GM12878 (cell line): ENCODE measurements around the gene LCAT. TPM values are rescaled to one million over a fixed set of nuclear protein-coding genes. Genes with fewer than 3 reads are reported as not detected.

Experiments
- BCL11A ChIP-seq: IDR thresholded peaks from 2 replicates; pipeline ENCODE4 v1.6.1; 2011; ENCODE audit warnings: low read depth, low read length
- BMI1 ChIP-seq: fragments of 450-650 bp; IDR thresholded peaks from 2 replicates; pipeline ENCODE4 v1.6.1; 2016; ENCODE audit warnings: mild to moderate bottlenecking, moderate library complexity, borderline replicate concordance
- CBFB ChIP-seq: IDR thresholded peaks from 2 replicates; pipeline ENCODE4 v1.6.1; 2016; ENCODE audit warnings: antibody characterized with exemption, low read depth
- CBX3 ChIP-seq: fragments of 200-600 bp; sonication (generic); IDR thresholded peaks from 2 replicates; pipeline ENCODE4 v1.6.1; 2016; ENCODE audit warnings: low read depth, borderline replicate concordance
- CREM ChIP-seq: IDR thresholded peaks from 2 replicates; pipeline ENCODE4 v1.6.1; 2014; ENCODE audit warnings: antibody characterized with exemption, low read depth
- EGR1 ChIP-seq, 2 experiments: IDR thresholded peaks; 1 replicate in 1 of 2; 2 replicates in 1 of 2; pipeline ENCODE4 v1.6.1; 2011 to 2012; ENCODE audit warnings: low read depth in 2 of 2, low read length in 2 of 2, borderline replicate concordance in 1 of 2, mild to moderate bottlenecking in 1 of 2, moderate library complexity in 1 of 2
- FOXK2 ChIP-seq: fragments of 450-650 bp; IDR thresholded peaks from 2 replicates; pipeline ENCODE4 v1.6.1; 2017; ENCODE audit warnings: mild to moderate bottlenecking, moderate library complexity
- HDAC2 ChIP-seq: fragments of 200-600 bp; sonication (generic); IDR thresholded peaks from 2 replicates; pipeline ENCODE4 v1.6.1; 2017
- HSF1 ChIP-seq: fragments of 150-350 bp; IDR thresholded peaks from 2 replicates; pipeline ENCODE4 v1.6.1; 2014; ENCODE audit warnings: mild to moderate bottlenecking, low read depth, low read length
- IKZF1 ChIP-seq: fragments of 450-650 bp; conservative IDR thresholded peaks from 2 replicates; pipeline ENCODE4 v1.6.1; 2017; ENCODE audit warnings: antibody characterized with exemption, mild to moderate bottlenecking
- MEF2B ChIP-seq: fragments of 450-650 bp; IDR thresholded peaks from 2 replicates; pipeline ENCODE4 v1.6.1; 2018; ENCODE audit warnings: mild to moderate bottlenecking, moderate library complexity; ENCODE audit not compliant: partially characterized antibody, poor library complexity, severe bottlenecking
- POLR2AphosphoS2 ChIP-seq: IDR thresholded peaks from 2 replicates; pipeline ENCODE4 v1.6.1; 2011; ENCODE audit warnings: low read depth, mild to moderate bottlenecking, low read length, improper control_type of control experiment, moderate library complexity
- RAD51 ChIP-seq: fragments of 450-650 bp; IDR thresholded peaks from 2 replicates; pipeline ENCODE4 v1.6.1; 2016; ENCODE audit warnings: moderate library complexity, mild to moderate bottlenecking, inconsistent platforms
- RFX5 ChIP-seq: IDR thresholded peaks from 2 replicates; pipeline ENCODE4 v1.6.1; 2011; ENCODE audit warnings: low read depth, low read length, improper control_type of control experiment
- SP1 ChIP-seq: IDR thresholded peaks from one replicate; pipeline ENCODE4 v1.6.1; 2011; ENCODE audit warnings: low read depth, low read length
- SPI1 ChIP-seq: IDR thresholded peaks from 2 replicates; pipeline ENCODE4 v1.6.1; 2011; ENCODE audit warnings: low read depth, mild to moderate bottlenecking, low read length, moderate library complexity, borderline replicate concordance; ENCODE audit not compliant: insufficient read depth
- STAT1 ChIP-seq: fragments of 450-650 bp; conservative IDR thresholded peaks from 2 replicates; pipeline ENCODE4 v1.6.1; 2014; ENCODE audit warnings: antibody characterized with exemption, mild to moderate bottlenecking
- TCF7 ChIP-seq: IDR thresholded peaks from 2 replicates; pipeline ENCODE4 v1.6.1; 2014; ENCODE audit warnings: antibody characterized with exemption, borderline replicate concordance
- WRNIP1 ChIP-seq: IDR thresholded peaks from 2 replicates; pipeline ENCODE4 v1.6.1; 2011; ENCODE audit warnings: low read depth, low read length, improper control_type of control experiment, borderline replicate concordance
- ZBTB4 ChIP-seq: fragments of 450-650 bp; formaldehyde crosslinking; IDR thresholded peaks from 2 replicates; pipeline ENCODE4 v1.4.0; 2022; ENCODE audit warnings: mild to moderate bottlenecking, moderate library complexity
- ZNF384 ChIP-seq: IDR thresholded peaks from 2 replicates; pipeline ENCODE4 v1.6.1; 2012; ENCODE audit warnings: low read depth, mild to moderate bottlenecking, low read length, improper control_type of control experiment, borderline replicate concordance
- ZNF622 ChIP-seq: fragments of 450-650 bp; IDR thresholded peaks from 2 replicates; pipeline ENCODE4 v1.6.1; 2017; ENCODE audit warnings: mild to moderate bottlenecking, inconsistent platforms
- ZZZ3 ChIP-seq: IDR thresholded peaks from 2 replicates; pipeline ENCODE4 v1.6.1; 2011; ENCODE audit warnings: low read depth; ENCODE audit not compliant: control insufficient read depth, insufficient read length
- polyA plus RNA-seq, 11 experiments: library from polyadenylated mRNA; depleted of rRNA in 4 of 11; unstranded in 6 of 11; stranded (reverse) in 5 of 11; fragments of >200 nt; fragmentation: Nextera tagmentation in 4 of 11; fragmentation: Illumina TruSeq in 1 of 11; extraction: Ambion mirVana in 4 of 11; extraction: Trizol in 1 of 11; gene quantifications; 1 replicate in 1 of 11; 2 replicates in 10 of 11; pipeline versions ENCODE4 v1.2.1 to v1.2.3, GENCODE V29; 2011 to 2016; ENCODE audit warnings: inconsistent platforms in 2 of 11, missing spikeins in 2 of 11, low read depth in 1 of 11
- total RNA-seq, 4 experiments: library from RNA; depleted of rRNA in 3 of 4; stranded (reverse); fragments of >200 nt in 3 of 4; fragmentation: Illumina TruSeq in 1 of 4; extraction: Trizol in 1 of 4; gene quantifications; 2 replicates each; pipeline versions ENCODE4 v1.2.1 to v1.2.3, GENCODE V29; 2013 to 2021
- TF ChIP-seq, protein P1 (sequence below): IDR thresholded peaks from 2 replicates; pipeline ENCODE4 v1.6.1; 2011; ENCODE audit warnings: mild to moderate bottlenecking, low read depth, low read length, moderate library complexity; ENCODE audit not compliant: insufficient replicate concordance

Gene LCAT
- total and polyA plus RNA-seq, 10 of the 15 experiments (the other 5 are each of a cell fraction or from before 2014, with no cell fraction given) = 0.61 to 11.7 (median 3.3) TPM

DNA sequence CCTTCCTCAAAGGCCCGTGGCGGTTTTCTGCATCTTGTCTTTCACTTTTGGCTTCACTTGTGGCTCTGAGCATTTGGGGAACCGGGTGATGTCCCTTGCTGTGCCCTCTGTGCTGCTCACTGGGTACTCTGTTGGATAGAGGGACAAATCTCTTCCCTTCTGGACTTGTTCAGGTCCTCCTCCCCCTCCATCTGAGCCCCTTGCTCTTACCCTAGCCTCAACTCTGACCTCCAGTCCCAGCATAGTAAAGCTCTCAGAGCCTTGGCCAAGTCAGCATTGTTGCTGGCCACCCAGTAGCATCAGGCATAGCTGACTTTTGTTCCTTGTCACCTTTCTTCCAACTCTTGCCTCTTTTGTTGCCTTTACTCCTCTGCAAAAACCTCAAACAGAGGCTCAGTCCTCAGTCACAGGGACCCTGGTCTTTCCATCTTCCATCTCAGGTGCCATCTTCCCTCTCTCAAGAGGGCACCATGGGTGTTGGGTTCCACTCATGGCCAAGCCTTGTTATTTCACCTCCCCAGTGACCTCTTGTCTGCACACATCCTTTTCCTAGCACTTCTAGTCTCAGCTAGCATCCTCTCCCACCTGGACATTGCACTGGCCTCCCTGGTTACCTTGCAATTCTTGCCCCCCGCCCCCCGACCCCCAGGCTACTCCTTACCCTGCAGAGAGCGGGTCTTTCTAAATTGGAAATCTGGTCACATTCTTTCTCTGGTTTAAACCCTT lies 6.9 kb downstream of the LCAT start (continued):
- TF ChIP-seq HSF1 (no peak), CBFB (peak; percentile 44; the same call in 1 of the 2 replicates), ZBTB4 (no peak), SPI1 (peak; percentile 74; the same call in 1 of the 2 replicates), CBX3 (no peak), HDAC2 (no peak), TCF7 (no peak), ZNF384 (no peak), CREM (no peak; the same call in 1 of the 2 replicates), WRNIP1 (no peak), IKZF1 (no peak), BMI1 (no peak), FOXK2 (0 out of 2 replicates have a peak, but pooled peaks have one; percentile 25), MEF2B (no peak), POLR2AphosphoS2 (peak; percentile 13; the same call in 1 of the 2 replicates), SP1 (no peak), RAD51 (no peak), BCL11A (no peak), ZZZ3 (no peak), EGR1 (IDR thresholded peaks at IDR 0.05; ENCODE audit: borderline replicate concordance in 1 of 2, low read depth in 2 of 2, low read length in 2 of 2) (no peak), ZNF622 (no peak), STAT1 (no peak), RFX5 (no peak)
- TF ChIP-seq, protein P1, sequence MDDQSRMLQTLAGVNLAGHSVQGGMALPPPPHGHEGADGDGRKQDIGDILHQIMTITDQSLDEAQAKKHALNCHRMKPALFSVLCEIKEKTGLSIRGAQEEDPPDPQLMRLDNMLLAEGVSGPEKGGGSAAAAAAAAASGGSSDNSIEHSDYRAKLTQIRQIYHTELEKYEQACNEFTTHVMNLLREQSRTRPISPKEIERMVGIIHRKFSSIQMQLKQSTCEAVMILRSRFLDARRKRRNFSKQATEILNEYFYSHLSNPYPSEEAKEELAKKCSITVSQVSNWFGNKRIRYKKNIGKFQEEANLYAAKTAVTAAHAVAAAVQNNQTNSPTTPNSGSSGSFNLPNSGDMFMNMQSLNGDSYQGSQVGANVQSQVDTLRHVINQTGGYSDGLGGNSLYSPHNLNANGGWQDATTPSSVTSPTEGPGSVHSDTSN = no peak
